CD8-positive, alpha-beta memory T cell (primary cell): ENCODE measurements around the gene ANKFN1. TPM values are rescaled to one million over a fixed set of nuclear protein-coding genes. Genes with fewer than 3 reads are reported as not detected.
A peak's percentile ranks its signal among the peaks of the same experiment; 100 is the strongest.

Experiments used
- CTCF ChIA-PET: fragments of 350-600 bp; sonication (Branson Sonifier 250); formaldehyde crosslinking; loops from one replicate; lab custom pipeline; 2021; ENCODE audit warnings: antibody characterized with exemption; lab: Charles Lee
- POLR2A ChIA-PET: fragments of 350-600 bp; sonication (Branson Sonifier 250); formaldehyde crosslinking; loops from one replicate; lab custom pipeline; 2021; ENCODE audit warnings: antibody characterized with exemption; lab: Charles Lee
- DNase-seq, 5 donors: peaks; one replicate each; pipeline versions ENCODE4 v3.0.0 to v3.0.0-alpha.2; 2020 to 2022; ENCODE audit warnings: mixed read lengths in 1 of 5
- H3K27ac ChIP-seq: one replicate; pipeline ENCODE4 v1.7.0; 2013; ENCODE audit warnings: low read depth, mild to moderate bottlenecking, low read length, moderate library complexity
- H3K27me3 ChIP-seq: 2 replicates; pipeline ENCODE4 v1.7.0; 2013; ENCODE audit warnings: low read length, mild to moderate bottlenecking; ENCODE audit not compliant: insufficient read depth, poor library complexity, severe bottlenecking
- H3K36me3 ChIP-seq: 2 replicates; pipeline ENCODE4 v1.7.0; 2013; ENCODE audit warnings: mild to moderate bottlenecking, low read length, moderate library complexity; ENCODE audit not compliant: insufficient read depth
- H3K4me1 ChIP-seq: 2 replicates; pipeline ENCODE4 v1.7.0; 2013; ENCODE audit warnings: mild to moderate bottlenecking, low read length, moderate library complexity; ENCODE audit not compliant: insufficient read depth
- H3K4me3 ChIP-seq: 2 replicates; pipeline ENCODE4 v1.7.0; 2013; ENCODE audit warnings: mild to moderate bottlenecking, low read length
- H3K9me3 ChIP-seq: 2 replicates; pipeline ENCODE4 v1.7.0; 2013; ENCODE audit warnings: mild to moderate bottlenecking, low read length
- H3K27ac Mint-ChIP-seq, 8 donors: one replicate each; pipeline ENCODE4 v1.8.0; 2020 to 2021; ENCODE audit warnings: mixed read lengths in 8 of 8, mild to moderate bottlenecking in 6 of 8, inconsistent platforms in 3 of 8, moderate library complexity in 3 of 8
- H3K27me3 Mint-ChIP-seq, 2 donors: one replicate each; pipeline ENCODE4 v1.8.0; 2020 to 2021; ENCODE audit warnings: mixed read lengths in 2 of 2, mild to moderate bottlenecking in 1 of 2, moderate library complexity in 1 of 2
- H3K36me3 Mint-ChIP-seq, 3 donors: one replicate each; pipeline ENCODE4 v1.8.0; 2020 to 2021; ENCODE audit warnings: mixed read lengths in 3 of 3, inconsistent platforms in 1 of 3, mild to moderate bottlenecking in 1 of 3
- H3K4me1 Mint-ChIP-seq, 3 donors: one replicate each; pipeline ENCODE4 v1.8.0; 2020 to 2021; ENCODE audit warnings: mixed read lengths in 3 of 3, inconsistent platforms in 1 of 3, mild to moderate bottlenecking in 1 of 3
- H3K4me3 Mint-ChIP-seq, 7 donors: one replicate each; pipeline ENCODE4 v1.8.0; 2020 to 2021; ENCODE audit warnings: mixed read lengths in 7 of 7, mild to moderate bottlenecking in 6 of 7, moderate library complexity in 4 of 7, inconsistent platforms in 2 of 7
- H3K9me3 Mint-ChIP-seq, 5 donors: one replicate each; pipeline ENCODE4 v1.8.0; 2020 to 2022; ENCODE audit warnings: mixed read lengths in 5 of 5, mild to moderate bottlenecking in 3 of 5, moderate library complexity in 2 of 5, inconsistent platforms in 1 of 5
- polyA plus RNA-seq: library from polyadenylated mRNA; unstranded; fragments of 300-500 nt; fragmentation: Illumina TruSeq; gene quantifications from one replicate; pipeline ENCODE4 v1.2.3, GENCODE V29; 2021
- total RNA-seq, 2 experiments: library from RNA; stranded (reverse); gene quantifications; one replicate each; pipeline ENCODE4 v1.2.3, GENCODE V29; 2021

The ANKFN1 gene
- total and polyA plus RNA-seq, 3 experiments from 2014 or later: not detected

DNA sequence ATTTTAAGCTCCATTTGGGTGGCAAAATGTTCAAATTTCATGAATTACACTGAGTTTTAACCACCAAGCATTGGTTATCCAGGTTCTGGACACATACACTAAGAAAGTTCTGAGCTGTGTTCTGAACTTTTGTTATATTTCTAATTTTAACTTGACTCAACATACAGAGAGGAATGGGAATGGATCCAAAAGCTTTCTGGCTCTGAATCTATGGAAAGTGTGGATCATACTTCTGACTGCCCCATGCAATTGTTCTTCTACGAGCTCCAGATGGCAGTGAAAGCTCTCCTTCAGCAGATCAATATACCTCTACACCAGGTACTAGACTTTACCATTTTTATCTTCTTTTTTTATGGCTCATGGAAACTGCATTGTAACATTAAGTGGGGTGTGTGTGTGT is 327.2 kb downstream of the ANKFN1 start:
- Histone ChIP-seq H3K36me3 (no peaks in the 10 kb centered on the region), H3K27ac (no peak overlapping the region), H3K4me3 (no peak overlapping the region), H3K4me1 (no peaks in the 10 kb centered on the region), H3K9me3 (no peaks in the 10 kb centered on the region), H3K27me3 (no peaks in the 10 kb centered on the region)
- no peak for DNase-seq
- H3K9me3 Mint-ChIP-seq: no peaks in the 10 kb centered on the region
- H3K36me3 Mint-ChIP-seq: no peaks in the 10 kb centered on the region
- H3K4me1 Mint-ChIP-seq: no peaks in the 10 kb centered on the region
- H3K27ac Mint-ChIP-seq: no peak overlapping the region
- peaks cover 6 to 14% of the 10 kb centered on the region in 2 donors for H3K27me3 Mint-ChIP-seq
- ChIA-PET CTCF (no interaction called here), POLR2A (no interaction called here)
- H3K4me3 Mint-ChIP-seq: no peak overlapping the region

GRCh38 chr17:56481659-56482058 is 328.4 kb downstream of the ANKFN1 start:
- Mint-ChIP-seq H3K27ac (no peak overlapping the region), H3K4me1 (no peaks in the 10 kb centered on the region), H3K36me3 (no peaks in the 10 kb centered on the region), H3K27me3 (peaks cover 6 to 14% of the 10 kb centered on the region in 2 donors), H3K4me3 (no peak overlapping the region), H3K9me3 (no peaks in the 10 kb centered on the region)
- H3K9me3 ChIP-seq: no peaks in the 10 kb centered on the region
- no peaks in the 10 kb centered on the region for H3K27me3 ChIP-seq
- ChIA-PET POLR2A (no interaction called here), CTCF (no interaction called here)
- H3K4me1 ChIP-seq: no peaks in the 10 kb centered on the region
- no peaks in the 10 kb centered on the region for H3K36me3 ChIP-seq
- H3K4me3 ChIP-seq: no peak overlapping the region
- H3K27ac ChIP-seq: no peak overlapping the region
- DNase-seq: no peak

DNA sequence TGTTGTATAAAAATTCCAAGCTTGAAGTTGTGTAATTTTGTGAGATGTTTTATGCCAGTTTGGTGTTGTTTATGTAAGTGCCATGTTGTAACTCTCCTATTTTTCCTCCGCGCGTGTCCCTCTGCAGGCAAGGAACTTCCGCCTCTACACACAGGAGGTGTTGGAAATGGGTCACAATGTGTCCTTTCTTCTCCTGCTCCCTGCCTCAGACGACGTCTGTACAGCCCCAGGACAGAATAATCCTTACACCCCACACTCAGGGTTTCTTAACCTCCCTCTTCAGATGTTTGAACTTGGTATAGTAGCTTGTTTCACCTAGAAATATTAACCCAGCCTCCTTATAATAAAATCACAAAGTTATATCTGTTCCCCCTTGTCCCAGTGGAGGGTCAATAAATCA is 329.0 kb downstream of the ANKFN1 start:
- no peak overlapping the region for H3K27ac Mint-ChIP-seq
- Histone ChIP-seq H3K4me1 (no peaks in the 10 kb centered on the region), H3K36me3 (no peaks in the 10 kb centered on the region), H3K27me3 (no peaks in the 10 kb centered on the region), H3K4me3 (no peak overlapping the region), H3K27ac (no peak overlapping the region), H3K9me3 (no peaks in the 10 kb centered on the region)
- POLR2A ChIA-PET: no interaction called here
- H3K4me3 Mint-ChIP-seq: no peak overlapping the region
- no peaks in the 10 kb centered on the region for H3K36me3 Mint-ChIP-seq
- CTCF ChIA-PET: no interaction called here
- H3K4me1 Mint-ChIP-seq: no peaks in the 10 kb centered on the region
- H3K27me3 Mint-ChIP-seq: peaks cover 6 to 14% of the 10 kb centered on the region in 2 donors
- H3K9me3 Mint-ChIP-seq: no peaks in the 10 kb centered on the region
- no peak for DNase-seq

- H3K4me1 Mint-ChIP-seq: no peaks in the 10 kb centered on the region
- Histone ChIP-seq H3K27ac (no peak overlapping the region), H3K36me3 (no peaks in the 10 kb centered on the region), H3K27me3 (no peaks in the 10 kb centered on the region), H3K4me3 (no peak overlapping the region), H3K9me3 (no peaks in the 10 kb centered on the region), H3K4me1 (no peaks in the 10 kb centered on the region)
- H3K4me3 Mint-ChIP-seq: no peak overlapping the region
- ChIA-PET CTCF (no interaction called here), POLR2A (no interaction called here)
- no peaks in the 10 kb centered on the region for H3K36me3 Mint-ChIP-seq
- peaks cover 6 to 11% of the 10 kb centered on the region in 2 donors for H3K27me3 Mint-ChIP-seq
- DNase-seq: no peak
- H3K27ac Mint-ChIP-seq: no peak overlapping the region
- no peaks in the 10 kb centered on the region for H3K9me3 Mint-ChIP-seq
These were observed 333.5 kb downstream of the ANKFN1 start for GRCh38 chr17:56486732-56487131.

- peaks cover 2 to 8% of the 10 kb centered on the region in 2 donors for H3K27me3 Mint-ChIP-seq
- no peak overlapping the region for H3K4me3 Mint-ChIP-seq
- Histone ChIP-seq H3K4me1 (no peaks in the 10 kb centered on the region), H3K27me3 (no peaks in the 10 kb centered on the region), H3K9me3 (no peaks in the 10 kb centered on the region), H3K36me3 (no peaks in the 10 kb centered on the region), H3K4me3 (no peak overlapping the region), H3K27ac (no peak overlapping the region)
- ChIA-PET POLR2A (no interaction called here), CTCF (no interaction called here)
- DNase-seq: no peak
- no peak overlapping the region for H3K27ac Mint-ChIP-seq
- H3K4me1 Mint-ChIP-seq: no peaks in the 10 kb centered on the region
- H3K36me3 Mint-ChIP-seq: no peaks in the 10 kb centered on the region
- no peaks in the 10 kb centered on the region for H3K9me3 Mint-ChIP-seq
These were observed 335.5 kb downstream of the ANKFN1 start for GRCh38 chr17:56488800-56489199.

DNA sequence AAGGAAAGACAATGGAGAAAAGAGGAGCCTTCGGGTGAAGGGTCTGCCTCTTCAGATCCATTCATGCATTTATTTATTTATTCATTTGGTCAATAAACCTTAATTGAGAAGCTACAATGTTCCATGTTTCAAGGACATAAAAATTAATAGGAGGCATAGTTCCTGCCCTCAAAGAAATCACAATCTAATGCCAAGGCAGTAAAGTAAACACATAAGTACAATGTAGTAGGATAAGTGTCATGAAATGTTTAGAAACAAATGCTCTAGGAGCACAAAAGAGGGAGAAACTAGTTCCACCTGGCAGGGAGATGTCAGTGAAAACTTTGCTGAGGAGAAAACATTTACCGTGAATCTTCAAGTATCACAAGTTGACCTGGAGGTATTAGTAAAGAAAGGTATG is 336.7 kb downstream of the ANKFN1 start:
- Mint-ChIP-seq H3K4me3 (no peak overlapping the region), H3K36me3 (no peaks in the 10 kb centered on the region)
- CTCF ChIA-PET: interaction anchor here (1.1 kb wide), 1 partner anchor 10 kb away, joined by 3 read pairs; no protein-coding TSS in a partner anchor

GRCh38 chr17:56495556-56495955 is 342.3 kb downstream of the ANKFN1 start:
- POLR2A ChIA-PET: no interaction called here
- H3K27me3 Mint-ChIP-seq: peaks cover 0 to 4% of the 10 kb centered on the region in 2 donors
- Histone ChIP-seq H3K36me3 (no peaks in the 10 kb centered on the region), H3K9me3 (no peaks in the 10 kb centered on the region), H3K27ac (no peak overlapping the region), H3K4me1 (no peaks in the 10 kb centered on the region), H3K27me3 (no peaks in the 10 kb centered on the region), H3K4me3 (no peak overlapping the region)
- H3K4me3 Mint-ChIP-seq: no peak overlapping the region
- H3K9me3 Mint-ChIP-seq: no peaks in the 10 kb centered on the region
- CTCF ChIA-PET: no interaction called here
- H3K4me1 Mint-ChIP-seq: no peaks in the 10 kb centered on the region
- no peak overlapping the region for H3K27ac Mint-ChIP-seq
- no peak for DNase-seq
- no peaks in the 10 kb centered on the region for H3K36me3 Mint-ChIP-seq

More for the DNA sequence above, 336.7 kb downstream of the ANKFN1 start:
- Mint-ChIP-seq H3K27ac (peak overlapping the region in 1 of 8 donors; percentile 1), H3K27me3 (peaks cover 2 to 8% of the 10 kb centered on the region in 2 donors), H3K4me1 (no peaks in the 10 kb centered on the region), H3K9me3 (no peaks in the 10 kb centered on the region)
- Histone ChIP-seq H3K27ac (no peak overlapping the region), H3K4me3 (no peak overlapping the region), H3K27me3 (no peaks in the 10 kb centered on the region), H3K9me3 (no peaks in the 10 kb centered on the region), H3K4me1 (no peaks in the 10 kb centered on the region), H3K36me3 (no peaks in the 10 kb centered on the region)
- POLR2A ChIA-PET: no interaction called here
- no peak for DNase-seq

DNA sequence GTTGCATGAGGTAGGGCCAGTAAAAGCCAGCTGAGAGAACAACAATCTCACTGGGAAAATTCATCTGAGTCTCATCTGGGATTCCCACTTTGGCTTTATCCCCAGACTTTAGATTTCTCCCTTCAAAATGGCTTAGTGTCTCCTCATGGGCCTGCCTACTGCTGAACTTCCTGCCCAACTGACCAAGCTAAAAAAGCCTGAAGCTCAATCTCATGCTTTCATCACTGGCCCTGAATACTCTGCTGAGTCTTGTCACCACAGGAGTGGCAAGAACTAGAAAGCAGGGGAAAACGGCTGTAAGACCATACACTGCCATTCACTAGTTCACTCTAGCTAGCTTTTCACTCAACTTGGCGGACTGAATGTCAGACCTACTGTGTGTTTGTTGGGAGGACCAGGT is 343.9 kb downstream of the ANKFN1 start:
- ChIA-PET CTCF (no interaction called here), POLR2A (no interaction called here)
- Mint-ChIP-seq H3K36me3 (no peaks in the 10 kb centered on the region), H3K4me3 (no peak overlapping the region), H3K4me1 (no peaks in the 10 kb centered on the region), H3K9me3 (no peaks in the 10 kb centered on the region), H3K27me3 (peaks cover 0 to 4% of the 10 kb centered on the region in 2 donors), H3K27ac (no peak overlapping the region)
- Histone ChIP-seq H3K36me3 (no peaks in the 10 kb centered on the region), H3K27ac (no peak overlapping the region), H3K9me3 (no peaks in the 10 kb centered on the region), H3K4me3 (no peak overlapping the region), H3K27me3 (no peaks in the 10 kb centered on the region), H3K4me1 (no peaks in the 10 kb centered on the region)
- DNase-seq: no peak
